Neural progenitor cell (in vitro differentiated cells): ENCODE measurements around the gene SPAG9. TPM values are rescaled to one million over a fixed set of nuclear protein-coding genes. Genes with fewer than 3 reads are reported as not detected.

ENCODE experiments used
- DNase-seq: peaks from one replicate; pipeline ENCODE4 v3.0.0-alpha.2; 2016; ENCODE audit warnings: low spot score
- H2AFZ ChIP-seq: fragments of 200-600 bp; sonication (generic); replicated peaks from 2 replicates; pipeline ENCODE4 v1.6.1; 2016; ENCODE audit warnings: antibody characterized with exemption
- H3F3A ChIP-seq: fragments of 200-600 bp; sonication (generic); 2 replicates; pipeline ENCODE4 v1.6.1; 2016; ENCODE audit warnings: antibody characterized with exemption, low read depth
- H3K27ac ChIP-seq: fragments of 200-600 bp; sonication (generic); 2 replicates; pipeline ENCODE4 v1.5.1; 2016; ENCODE audit warnings: mild to moderate bottlenecking
- H3K27me3 ChIP-seq: fragments of 200-600 bp; sonication (generic); 2 replicates; pipeline ENCODE4 v1.6.1; 2016; ENCODE audit warnings: mild to moderate bottlenecking, moderate library complexity
- H3K36me3 ChIP-seq: fragments of 200-600 bp; sonication (generic); 2 replicates; pipeline ENCODE4 v1.5.1; 2016
- H3K4me1 ChIP-seq: fragments of 200-600 bp; sonication (generic); 2 replicates; pipeline ENCODE4 v1.6.1; 2016; ENCODE audit warnings: mixed run types
- H3K4me2 ChIP-seq: fragments of 200-600 bp; sonication (generic); 2 replicates; pipeline ENCODE4 v1.6.1; 2016
- H3K4me3 ChIP-seq: fragments of 200-600 bp; sonication (generic); 2 replicates; pipeline ENCODE4 v1.5.1; 2016
- H3K79me2 ChIP-seq: fragments of 200-600 bp; sonication (generic); 2 replicates; pipeline ENCODE4 v1.6.1; 2016; ENCODE audit warnings: low read depth
- H3K9ac ChIP-seq: fragments of 200-600 bp; sonication (generic); 2 replicates; pipeline ENCODE4 v1.6.1; 2016
- H3K9me3 ChIP-seq: fragments of 200-600 bp; sonication (generic); 2 replicates; pipeline ENCODE4 v1.5.1; 2016; ENCODE audit warnings: low read depth
- H4K20me1 ChIP-seq: fragments of 200-600 bp; sonication (generic); 2 replicates; pipeline ENCODE4 v1.6.1; 2016; ENCODE audit warnings: low read depth
- H3K27ac Mint-ChIP-seq: 3 replicates; pipeline ENCODE4 v1.8.0; 2021; ENCODE audit warnings: mixed read lengths
- H3K27me3 Mint-ChIP-seq: 2 replicates; pipeline ENCODE4 v1.8.0; 2022; ENCODE audit warnings: low read depth, mild to moderate bottlenecking, inconsistent platforms, moderate library complexity, mixed read lengths; ENCODE audit not compliant: insufficient read depth
- H3K36me3 Mint-ChIP-seq: 3 replicates; pipeline ENCODE4 v1.8.0; 2021; ENCODE audit warnings: mixed read lengths
- H3K4me1 Mint-ChIP-seq: 3 replicates; pipeline ENCODE4 v1.8.0; 2021; ENCODE audit warnings: mixed read lengths
- H3K4me3 Mint-ChIP-seq: 3 replicates; pipeline ENCODE4 v1.8.0; 2021; ENCODE audit warnings: mild to moderate bottlenecking, moderate library complexity, mixed read lengths
- H3K9me3 Mint-ChIP-seq: 3 replicates; pipeline ENCODE4 v1.8.0; 2020; ENCODE audit warnings: mixed read lengths
- EZH2 ChIP-seq: fragments of 200-600 bp; sonication (generic); IDR thresholded peaks from 2 replicates; pipeline ENCODE4 v1.6.1; 2017; ENCODE audit warnings: antibody characterized with exemption, mild to moderate bottlenecking, moderate library complexity
- EZH2phosphoT487 ChIP-seq: fragments of 200-600 bp; sonication (generic); IDR thresholded peaks from 2 replicates; pipeline ENCODE4 v1.6.1; 2017; ENCODE audit warnings: antibody characterized with exemption
- total RNA-seq: library from RNA; depleted of rRNA; stranded (reverse); fragments of >200 nt; gene quantifications from 2 replicates; pipeline ENCODE4 v1.2.3, GENCODE V29; 2015; ENCODE audit warnings: low replicate concordance
- TF ChIP-seq, protein P1 (sequence below): fragments of 200-600 bp; sonication (generic); IDR thresholded peaks from 2 replicates; pipeline ENCODE4 v1.5.1; 2017; ENCODE audit warnings: antibody characterized with exemption, mild to moderate bottlenecking

SPAG9 gene
- total RNA-seq, 1 donor from 2014 or later = 99.5 TPM

DNA sequence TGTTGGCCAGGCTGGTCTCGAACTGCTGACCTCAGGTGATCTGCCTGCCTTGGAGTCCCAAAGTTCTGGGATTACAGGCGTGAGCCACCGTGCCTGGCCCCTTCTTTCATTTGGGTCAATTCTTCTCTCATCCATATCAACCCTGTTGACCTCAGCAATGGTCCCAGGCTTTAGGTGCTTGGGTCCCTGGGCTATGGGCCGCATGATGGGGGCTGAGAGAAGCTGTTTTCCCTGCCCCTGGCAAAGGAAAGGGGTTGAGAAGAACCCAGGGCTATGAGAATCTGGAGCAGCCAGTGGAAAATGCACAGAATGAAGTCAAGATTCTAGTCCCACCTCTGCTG is 164.3 kb downstream of the SPAG9 start:
- no peaks in the 10 kb centered on the region for H3K36me3 ChIP-seq
- Mint-ChIP-seq H3K4me3 (no peak overlapping the region), H3K9me3 (no peaks in the 10 kb centered on the region), H3K4me1 (peaks cover 19% of the 10 kb centered on the region), H3K36me3 (no peaks in the 10 kb centered on the region), H3K27me3 (peaks cover 15% of the 10 kb centered on the region), H3K27ac (no peak overlapping the region)
- H4K20me1 ChIP-seq = no peaks in the 10 kb centered on the region
- no peak overlapping the region for H3K27ac ChIP-seq
- H3K79me2 ChIP-seq = no peaks in the 10 kb centered on the region
- no peak overlapping the region for H3K4me3 ChIP-seq
- no peaks in the 10 kb centered on the region for H3K27me3 ChIP-seq
- H3F3A ChIP-seq = peaks cover 7% of the 10 kb centered on the region
- no peak overlapping the region for H3K4me2 ChIP-seq
- no peak for TF ChIP-seq EZH2phosphoT487
- TF ChIP-seq EZH2 = no peak
- TF ChIP-seq, protein P1, sequence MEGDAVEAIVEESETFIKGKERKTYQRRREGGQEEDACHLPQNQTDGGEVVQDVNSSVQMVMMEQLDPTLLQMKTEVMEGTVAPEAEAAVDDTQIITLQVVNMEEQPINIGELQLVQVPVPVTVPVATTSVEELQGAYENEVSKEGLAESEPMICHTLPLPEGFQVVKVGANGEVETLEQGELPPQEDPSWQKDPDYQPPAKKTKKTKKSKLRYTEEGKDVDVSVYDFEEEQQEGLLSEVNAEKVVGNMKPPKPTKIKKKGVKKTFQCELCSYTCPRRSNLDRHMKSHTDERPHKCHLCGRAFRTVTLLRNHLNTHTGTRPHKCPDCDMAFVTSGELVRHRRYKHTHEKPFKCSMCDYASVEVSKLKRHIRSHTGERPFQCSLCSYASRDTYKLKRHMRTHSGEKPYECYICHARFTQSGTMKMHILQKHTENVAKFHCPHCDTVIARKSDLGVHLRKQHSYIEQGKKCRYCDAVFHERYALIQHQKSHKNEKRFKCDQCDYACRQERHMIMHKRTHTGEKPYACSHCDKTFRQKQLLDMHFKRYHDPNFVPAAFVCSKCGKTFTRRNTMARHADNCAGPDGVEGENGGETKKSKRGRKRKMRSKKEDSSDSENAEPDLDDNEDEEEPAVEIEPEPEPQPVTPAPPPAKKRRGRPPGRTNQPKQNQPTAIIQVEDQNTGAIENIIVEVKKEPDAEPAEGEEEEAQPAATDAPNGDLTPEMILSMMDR = no peak
- peaks cover 19% of the 10 kb centered on the region for H3K4me1 ChIP-seq
- H3K9ac ChIP-seq = no peak overlapping the region
- no peaks in the 10 kb centered on the region for H3K9me3 ChIP-seq
- H2AFZ ChIP-seq = no peak overlapping the region
- DNase-seq = no peak

DNA sequence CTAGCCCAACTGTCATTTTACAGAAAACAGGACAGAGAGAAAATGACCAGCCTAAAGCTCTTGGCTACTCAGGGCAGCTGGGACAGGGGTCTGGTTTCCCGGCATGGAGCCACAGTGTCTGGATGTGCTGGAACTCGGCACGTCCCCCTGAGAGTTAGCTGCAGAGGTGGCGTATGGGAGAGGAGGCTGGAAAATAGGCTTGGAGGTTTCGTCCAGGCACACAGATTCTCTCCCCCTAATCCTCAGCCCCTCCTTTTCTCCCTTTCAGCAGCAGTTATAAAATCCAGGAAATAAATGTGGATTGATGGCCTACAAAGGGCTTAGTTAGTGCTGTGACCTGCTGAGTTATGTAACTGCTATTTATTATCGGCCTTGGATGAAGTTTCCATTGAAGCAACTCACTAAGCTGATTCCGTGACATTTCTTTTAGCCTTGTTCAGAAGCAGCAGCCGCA is 165.0 kb downstream of the SPAG9 start:
- peaks cover 15% of the 10 kb centered on the region for H3K27me3 Mint-ChIP-seq
- H3K36me3 ChIP-seq = no peaks in the 10 kb centered on the region
- no peak overlapping the region for H3K27ac Mint-ChIP-seq
- peaks cover 19% of the 10 kb centered on the region for H3K4me1 ChIP-seq
- H3K4me3 ChIP-seq = no peak overlapping the region
- no peaks in the 10 kb centered on the region for H3K27me3 ChIP-seq
- no peaks in the 10 kb centered on the region for H3K9me3 ChIP-seq
- no peaks in the 10 kb centered on the region for H3K79me2 ChIP-seq
- H3K4me2 ChIP-seq = no peak overlapping the region
- no peaks in the 10 kb centered on the region for H3K9me3 Mint-ChIP-seq
- H4K20me1 ChIP-seq = no peaks in the 10 kb centered on the region
- peaks cover 7% of the 10 kb centered on the region for H3F3A ChIP-seq
- no peak for TF ChIP-seq EZH2
- TF ChIP-seq, protein P1 = no peak
- TF ChIP-seq EZH2phosphoT487 = no peak
- no peak overlapping the region for H3K4me3 Mint-ChIP-seq
- peaks cover 21% of the 10 kb centered on the region for H3K4me1 Mint-ChIP-seq
- DNase-seq = no peak
- no peak overlapping the region for H3K9ac ChIP-seq
- H2AFZ ChIP-seq = no peak overlapping the region
- H3K27ac ChIP-seq = no peak overlapping the region
- H3K36me3 Mint-ChIP-seq = no peaks in the 10 kb centered on the region

GRCh38 chr17:50955160-50955559 is 165.5 kb downstream of the SPAG9 start:
- H3K4me1 ChIP-seq = peaks cover 23% of the 10 kb centered on the region
- no peak overlapping the region for H2AFZ ChIP-seq
- Mint-ChIP-seq H3K9me3 (no peaks in the 10 kb centered on the region), H3K27me3 (peaks cover 15% of the 10 kb centered on the region), H3K4me3 (no peak overlapping the region), H3K27ac (no peak overlapping the region), H3K36me3 (no peaks in the 10 kb centered on the region), H3K4me1 (peaks cover 26% of the 10 kb centered on the region)
- H3K9me3 ChIP-seq = no peaks in the 10 kb centered on the region
- H3K36me3 ChIP-seq = no peaks in the 10 kb centered on the region
- no peak overlapping the region for H3K27ac ChIP-seq
- peaks cover 7% of the 10 kb centered on the region for H3F3A ChIP-seq
- H3K4me2 ChIP-seq = peak overlapping the region; percentile 51
- no peak for DNase-seq
- no peak overlapping the region for H3K9ac ChIP-seq
- no peak overlapping the region for H3K4me3 ChIP-seq
- TF ChIP-seq, protein P1 = no peak
- TF ChIP-seq EZH2 (no peak), EZH2phosphoT487 (no peak)
- H3K79me2 ChIP-seq = no peaks in the 10 kb centered on the region
- H4K20me1 ChIP-seq = no peaks in the 10 kb centered on the region
- H3K27me3 ChIP-seq = no peaks in the 10 kb centered on the region
